A549 (cell line): ENCODE data around the gene SEPTIN3. TPM values are rescaled to one million over a fixed set of nuclear protein-coding genes. Genes with fewer than 3 reads are reported as not detected.

Experiments
- ATAC-seq, 2 experiments: fragments of 200-7000 bp in 1 of 2; fragments of >200 bp in 1 of 2; cut with Nextera tagmentation in 1 of 2; cut with Tn5 transposase in 1 of 2; 3 replicates each; pipeline versions ENCODE4 v1.8.0 to v1.9.1; 2018 to 2020; ENCODE audit warnings: mild to moderate bottlenecking in 1 of 2, moderate library complexity in 1 of 2
- CTCF ChIA-PET: fragments of 300-600 bp; sonication (Branson Sonifier 250); formaldehyde crosslinking; extraction: SDS; loops from one replicate; lab custom pipeline; 2021; ENCODE audit warnings: antibody characterized with exemption, inconsistent platforms; lab: Yijun Ruan, JAX
- POLR2A ChIA-PET: fragments of 350-600 bp; formaldehyde crosslinking; extraction: SDS; loops from one replicate; lab custom pipeline; 2021; ENCODE audit warnings: antibody characterized with exemption, inconsistent platforms; lab: Yijun Ruan, JAX
- DNase-seq, 2 experiments: peaks; one replicate each; pipeline versions ENCODE4 v3.0.0 to v3.0.0-alpha.2; 2011 to 2016; ENCODE audit warnings: low read depth in 1 of 2, low spot score in 1 of 2
- FAIRE-seq: peaks from 2 replicates; lab custom pipeline; 2011; peaks lifted over from hg19 to GRCh38; lab: Jason Lieb, UNC
- H3K27ac ChIP-seq, 2 experiments: fragments of >200 bp; sonication (Bioruptor Twin); formaldehyde crosslinking; 3 replicates each; pipeline ENCODE4 v1.5.1; 2016 to 2017
- H3K4me1 ChIP-seq: fragments of >200 bp; sonication (Bioruptor Twin); formaldehyde crosslinking; 3 replicates; pipeline ENCODE4 v1.6.1; 2016
- H3K4me2 ChIP-seq: fragments of >200 bp; sonication (Bioruptor Twin); formaldehyde crosslinking; 3 replicates; pipeline ENCODE4 v1.6.1; 2016
- H3K4me3 ChIP-seq: fragments of >200 bp; sonication (Bioruptor Twin); formaldehyde crosslinking; 3 replicates; pipeline ENCODE4 v1.5.1; 2016
- H3K9me3 ChIP-seq: fragments of >200 bp; sonication (Bioruptor Twin); formaldehyde crosslinking; 3 replicates; pipeline ENCODE4 v1.6.1; 2016
- CBX8 ChIP-seq: fragments of 200-600 bp; sonication (generic); IDR thresholded peaks from 2 replicates; pipeline ENCODE4 v1.6.1; 2016
- CEBPB ChIP-seq, 2 experiments: fragments of >200 bp in 1 of 2; sonication (Bioruptor Twin) in 1 of 2; formaldehyde crosslinking in 1 of 2; IDR thresholded peaks; 2 replicates each; pipeline ENCODE4 v1.6.1; 2012 to 2016
- CHD4 ChIP-seq: fragments of 200-600 bp; sonication (generic); IDR thresholded peaks from 2 replicates; pipeline ENCODE4 v1.6.1; 2016; ENCODE audit warnings: antibody characterized with exemption, mild to moderate bottlenecking, borderline replicate concordance
- E2F6 ChIP-seq: IDR thresholded peaks from 2 replicates; pipeline ENCODE4 v1.6.1; 2012; ENCODE audit warnings: low read depth, borderline replicate concordance
- EHF ChIP-seq: fragments of 250-450 bp; sonication (Bioruptor Pico); IDR thresholded peaks from 2 replicates; pipeline ENCODE4 v1.5.0; 2020; ENCODE audit warnings: mild to moderate bottlenecking
- EHMT2 ChIP-seq: fragments of 200-600 bp; sonication (generic); IDR thresholded peaks from 2 replicates; pipeline ENCODE4 v1.6.1; 2016; ENCODE audit warnings: antibody characterized with exemption, low read depth, mild to moderate bottlenecking, moderate library complexity
- ELK1 ChIP-seq: fragments of 150-350 bp; IDR thresholded peaks from 2 replicates; pipeline ENCODE4 v1.6.1; 2014; ENCODE audit warnings: low read depth, mild to moderate bottlenecking, low read length
- FOSL2 ChIP-seq, 2 experiments: fragments of 450-650 bp in 1 of 2; fragments of >200 bp in 1 of 2; sonication (Bioruptor Twin) in 1 of 2; formaldehyde crosslinking; IDR thresholded peaks; 2 replicates each; pipeline versions ENCODE4 v1.5.0 to v1.6.1; 2016 to 2020; ENCODE audit warnings: mild to moderate bottlenecking in 1 of 2, moderate library complexity in 1 of 2
- FOXS1 ChIP-seq: fragments of 250-450 bp; sonication (Bioruptor Pico); IDR thresholded peaks from 2 replicates; pipeline ENCODE4 v1.5.0; 2020; ENCODE audit warnings: mild to moderate bottlenecking, moderate library complexity
- HDAC2 ChIP-seq: fragments of 200-600 bp; sonication (generic); IDR thresholded peaks from 2 replicates; pipeline ENCODE4 v1.6.1; 2016
- HES2 ChIP-seq: fragments of >200 bp; sonication (Bioruptor Twin); formaldehyde crosslinking; IDR thresholded peaks from 2 replicates; pipeline ENCODE4 v1.6.1; 2016
- HOXB13 ChIP-seq: fragments of 250-450 bp; sonication (Bioruptor Pico); IDR thresholded peaks from 2 replicates; pipeline ENCODE4 v1.5.0; 2020; ENCODE audit warnings: low read depth, mild to moderate bottlenecking, moderate library complexity
- HOXB5 ChIP-seq: fragments of 250-450 bp; sonication (Bioruptor Pico); IDR thresholded peaks from 2 replicates; pipeline ENCODE4 v1.5.0; 2020; ENCODE audit warnings: mild to moderate bottlenecking, moderate library complexity
- JUN ChIP-seq, 2 experiments: fragments of >200 bp; sonication (Bioruptor Twin); formaldehyde crosslinking; IDR thresholded peaks; 2 replicates in 1 of 2; 3 replicates in 1 of 2; pipeline ENCODE4 v1.6.1; 2016 to 2017
- KDM1A ChIP-seq: fragments of 200-600 bp; sonication (generic); IDR thresholded peaks from 2 replicates; pipeline ENCODE4 v1.6.1; 2016; ENCODE audit warnings: low read depth, mild to moderate bottlenecking
- MYC ChIP-seq: IDR thresholded peaks from 2 replicates; pipeline ENCODE4 v1.6.1; 2012; ENCODE audit warnings: mild to moderate bottlenecking, inconsistent platforms, low read length, improper control_type of control experiment, borderline replicate concordance
- NFE2L2 ChIP-seq: fragments of 150-350 bp; conservative IDR thresholded peaks from 2 replicates; pipeline ENCODE4 v1.6.1; 2014; ENCODE audit warnings: low read length
- PHF8 ChIP-seq: fragments of 200-600 bp; sonication (generic); IDR thresholded peaks from 2 replicates; pipeline ENCODE4 v1.6.1; 2016; ENCODE audit warnings: low read depth, mild to moderate bottlenecking, antibody characterized with exemption, moderate library complexity, borderline replicate concordance
- POLR2A ChIP-seq: IDR thresholded peaks from 2 replicates; pipeline ENCODE4 v1.6.1; 2012; ENCODE audit warnings: mild to moderate bottlenecking, low read length
- RFX5 ChIP-seq: fragments of 450-650 bp; IDR thresholded peaks from 2 replicates; pipeline ENCODE4 v1.7.1; 2014; ENCODE audit warnings: antibody characterized with exemption, mild to moderate bottlenecking, moderate library complexity
- RNF2 ChIP-seq: fragments of 200-600 bp; sonication (generic); IDR thresholded peaks from 2 replicates; pipeline ENCODE4 v1.6.1; 2016; ENCODE audit warnings: low read depth, mild to moderate bottlenecking, antibody characterized with exemption, moderate library complexity, borderline replicate concordance
- SMC3 ChIP-seq: fragments of >200 bp; sonication (Bioruptor Twin); formaldehyde crosslinking; IDR thresholded peaks from 3 replicates; pipeline ENCODE4 v1.6.1; 2018; ENCODE audit warnings: inconsistent platforms
- TFCP2L1 ChIP-seq: fragments of 250-450 bp; sonication (Bioruptor Pico); IDR thresholded peaks from 2 replicates; pipeline ENCODE4 v1.5.0; 2021; ENCODE audit warnings: mild to moderate bottlenecking
- TP53 ChIP-seq: fragments of 250-450 bp; sonication (Bioruptor Pico); IDR thresholded peaks from 2 replicates; pipeline ENCODE4 v1.5.0; 2021; ENCODE audit warnings: mild to moderate bottlenecking, moderate library complexity
- WGBS: methylation state at CpG from one replicate; pipeline ENCODE4 v1.1.6; 2017; ENCODE audit errors: missing lambda C conversion rate; 5-methylcytosine and 5-hydroxymethylcytosine counted together
- polyA plus RNA-seq, 4 experiments: library from polyadenylated mRNA; depleted of rRNA in 3 of 4; stranded (reverse); fragments of >200 nt; fragmentation: RNase III in 1 of 4; extraction: RNeasy Plus Mini Kit Qiagen cat#74134 plus additional on column Dnase treatment in 1 of 4; gene quantifications; 2 replicates in 3 of 4; 3 replicates in 1 of 4; pipeline ENCODE4 v1.2.3, GENCODE V29; 2011 to 2017

SEPTIN3 gene
- polyA plus RNA-seq, 2 of the 4 experiments (the other 2 are of a cell fraction) = 1.1 to 1.3 TPM

GRCh38 chr22:41932353-41932752 lies 36.9 kb upstream of the SEPTIN3 start:
- ATAC-seq (no peak; a peak in 1 of 6 replicates), DNase-seq (no peak), FAIRE-seq (no peak)
- Histone ChIP-seq H3K4me1 (no peaks in the 10 kb centered on the region), H3K9me3 (no peaks in the 10 kb centered on the region), H3K4me3 (no peak overlapping the region), H3K27ac (no peak overlapping the region), H3K4me2 (no peak overlapping the region)
- TF ChIP-seq NFE2L2 = no peak
- TF ChIP-seq E2F6 = no peak
- TF ChIP-seq TP53 (CRISPR knock-in tag) = no peak
- no peak for TF ChIP-seq FOSL2 (IDR thresholded peaks at IDR 0.05)
- TF ChIP-seq FOSL2 (CRISPR knock-in tag; IDR thresholded peaks at IDR 0.05) = no peak
- no peak for TF ChIP-seq TFCP2L1 (CRISPR knock-in tag)
- no peak for TF ChIP-seq MYC
- no peak for TF ChIP-seq POLR2A
- no peak for TF ChIP-seq KDM1A
- no peak for TF ChIP-seq HES2
- no peak for TF ChIP-seq JUN (IDR thresholded peaks at IDR 0.05)
- POLR2A ChIA-PET = no interaction called here
- CTCF ChIA-PET = interaction anchor here (1.0 to 2.1 kb wide), 2 partner anchors 186 to 235 kb away, joined by 3 to 7 read pairs; no protein-coding TSS in a partner anchor
- WGBS = 82% methylated on average over 3 of the region's 12 CpGs

GRCh38 chr22:41933411-41934177 lies 35.6 kb upstream of the SEPTIN3 start:
- CTCF ChIA-PET = interaction anchor here (1.0 to 1.8 kb wide), 3 partner anchors 8 to 236 kb away, joined by 3 to 11 read pairs (median 6); no protein-coding TSS in a partner anchor
- 17% methylated on average over 1 of the region's 16 CpGs for WGBS
- H3K4me1 ChIP-seq = no peaks in the 10 kb centered on the region
- DNase-seq = no peak
- no peak overlapping the region for H3K4me2 ChIP-seq
- POLR2A ChIA-PET = no interaction called here
- no peak overlapping the region for H3K27ac ChIP-seq
- FAIRE-seq = no peak
- TF ChIP-seq PHF8 (no peak), RNF2 (no peak), CHD4 (no peak), HDAC2 (no peak), RFX5 (no peak), CBX8 (no peak), CEBPB (IDR thresholded peaks at IDR 0.05) (no peak), HOXB5 (CRISPR knock-in tag) (no peak), HES2 (no peak), ELK1 (no peak), EHMT2 (no peak), HOXB13 (no peak), SMC3 (no peak), EHF (CRISPR knock-in tag) (no peak), FOXS1 (no peak)
- no peaks in the 10 kb centered on the region for H3K9me3 ChIP-seq
- H3K4me3 ChIP-seq = no peak overlapping the region
- ATAC-seq = peak in 1 of 2 experiments; percentile 11; a peak in 2 of 6 replicates
